NCI-H82 treated with DMSO at 0.1 percent for 48 hours (cell line): Measurements from ENCODE around the gene STK32A.

ENCODE experiments used
- DNase-seq: peaks from one replicate; lab custom pipeline; 2025; ENCODE audit not compliant: unreplicated experiment; lab: John Stamatoyannopoulos, UW

The STK32A gene

GRCh38 chr5:147388184-147389108 is 153.6 kb downstream of the STK32A start:
- no peak for DNase-seq

DNA sequence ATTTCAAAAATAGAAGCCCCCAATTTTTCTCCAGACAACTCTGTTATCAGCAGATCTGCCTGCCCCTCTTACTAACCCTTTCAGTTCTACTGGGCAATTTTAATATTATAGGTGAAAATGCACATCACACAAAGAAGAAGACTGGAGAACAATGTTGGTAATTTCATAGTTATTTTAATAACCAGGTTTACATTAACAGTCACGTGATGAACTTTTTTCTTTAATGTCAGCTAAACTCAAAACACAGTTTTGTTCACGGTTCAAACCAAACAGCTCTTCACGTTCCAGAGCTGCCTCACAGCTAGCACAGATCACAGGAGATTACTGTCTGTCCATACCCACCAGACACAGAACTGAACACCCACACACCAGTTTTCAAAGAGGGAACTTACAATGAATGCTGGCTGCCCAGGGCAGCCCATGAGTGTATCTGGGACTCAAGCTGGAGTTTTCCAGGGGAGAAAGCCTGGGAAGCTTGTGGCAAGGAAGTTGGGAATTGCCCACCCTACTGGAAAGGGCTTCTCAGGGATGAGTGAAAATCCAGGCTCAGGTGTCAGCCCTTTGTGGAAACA is 155.9 kb downstream of the STK32A start:
- DNase-seq: no peak

- no peak for DNase-seq
Measured at GRCh38 chr5:147391781-147392180, 157.0 kb downstream of the STK32A start.

- no peak for DNase-seq
Measured at GRCh38 chr5:147393874-147394672, 159.2 kb downstream of the STK32A start.

GRCh38 chr5:147396070-147396823 is 161.4 kb downstream of the STK32A start:
- DNase-seq: no peak

DNA sequence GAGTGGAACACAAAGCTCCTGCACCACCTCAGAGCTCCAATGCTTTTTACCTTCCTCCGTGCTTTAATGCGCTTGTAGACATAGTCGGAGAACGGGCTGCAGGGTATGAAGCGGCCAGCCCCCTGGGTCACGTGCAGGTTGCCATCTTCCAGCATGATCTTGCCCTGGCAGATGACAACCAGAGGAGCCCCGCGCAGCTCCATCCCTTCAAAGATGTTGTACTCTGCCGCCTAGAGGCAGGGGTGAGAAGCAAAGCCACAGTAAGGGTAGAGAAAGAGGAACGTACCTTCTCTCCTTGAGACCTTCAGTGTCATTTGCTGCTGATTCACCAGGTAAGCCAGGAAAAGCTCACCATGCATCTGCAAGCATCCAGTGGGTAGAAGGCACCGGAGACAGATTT is 162.8 kb downstream of the STK32A start:
- no peak for DNase-seq

DNA sequence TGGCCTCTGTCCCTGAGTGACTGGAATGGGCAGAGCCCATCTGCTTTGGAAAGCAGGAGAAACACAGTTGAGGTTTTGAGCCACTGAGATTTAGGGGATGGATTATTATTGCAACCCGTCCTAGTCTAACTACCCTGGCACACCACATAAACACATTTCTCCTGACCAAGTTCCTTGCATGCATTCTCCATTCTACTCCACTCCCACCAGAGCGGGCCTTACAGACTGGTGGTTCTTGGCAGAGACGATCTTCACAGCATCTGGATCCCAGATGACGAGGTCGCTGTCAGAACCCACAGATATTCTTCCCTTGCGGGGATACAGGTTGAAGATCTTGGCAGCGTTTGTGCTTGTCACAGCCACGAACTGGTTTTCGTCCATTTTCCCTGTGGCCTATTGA is 164.0 kb downstream of the STK32A start:
- DNase-seq: no peak

- DNase-seq: no peak
Measured at GRCh38 chr5:147400126-147400809, 165.4 kb downstream of the STK32A start.

DNA sequence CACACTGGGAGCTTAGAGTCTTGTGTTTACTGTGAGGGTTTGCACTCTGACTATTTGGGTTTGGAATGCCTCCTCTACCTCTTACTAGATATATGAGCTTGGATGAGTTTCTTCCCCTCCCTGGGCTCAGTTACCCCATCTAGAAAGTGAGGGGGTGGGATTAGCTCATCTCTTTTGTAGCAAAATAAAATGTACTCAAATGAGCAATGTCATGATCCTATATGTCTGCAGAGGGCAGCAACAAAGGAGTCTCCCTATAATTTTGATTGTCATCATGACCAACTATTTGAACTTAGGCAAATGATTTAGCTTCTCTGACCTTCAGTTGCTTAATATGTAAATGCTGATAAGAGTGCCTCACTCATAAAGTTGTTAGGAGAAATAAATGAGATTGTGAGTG is 166.1 kb downstream of the STK32A start:
- no peak for DNase-seq

DNA sequence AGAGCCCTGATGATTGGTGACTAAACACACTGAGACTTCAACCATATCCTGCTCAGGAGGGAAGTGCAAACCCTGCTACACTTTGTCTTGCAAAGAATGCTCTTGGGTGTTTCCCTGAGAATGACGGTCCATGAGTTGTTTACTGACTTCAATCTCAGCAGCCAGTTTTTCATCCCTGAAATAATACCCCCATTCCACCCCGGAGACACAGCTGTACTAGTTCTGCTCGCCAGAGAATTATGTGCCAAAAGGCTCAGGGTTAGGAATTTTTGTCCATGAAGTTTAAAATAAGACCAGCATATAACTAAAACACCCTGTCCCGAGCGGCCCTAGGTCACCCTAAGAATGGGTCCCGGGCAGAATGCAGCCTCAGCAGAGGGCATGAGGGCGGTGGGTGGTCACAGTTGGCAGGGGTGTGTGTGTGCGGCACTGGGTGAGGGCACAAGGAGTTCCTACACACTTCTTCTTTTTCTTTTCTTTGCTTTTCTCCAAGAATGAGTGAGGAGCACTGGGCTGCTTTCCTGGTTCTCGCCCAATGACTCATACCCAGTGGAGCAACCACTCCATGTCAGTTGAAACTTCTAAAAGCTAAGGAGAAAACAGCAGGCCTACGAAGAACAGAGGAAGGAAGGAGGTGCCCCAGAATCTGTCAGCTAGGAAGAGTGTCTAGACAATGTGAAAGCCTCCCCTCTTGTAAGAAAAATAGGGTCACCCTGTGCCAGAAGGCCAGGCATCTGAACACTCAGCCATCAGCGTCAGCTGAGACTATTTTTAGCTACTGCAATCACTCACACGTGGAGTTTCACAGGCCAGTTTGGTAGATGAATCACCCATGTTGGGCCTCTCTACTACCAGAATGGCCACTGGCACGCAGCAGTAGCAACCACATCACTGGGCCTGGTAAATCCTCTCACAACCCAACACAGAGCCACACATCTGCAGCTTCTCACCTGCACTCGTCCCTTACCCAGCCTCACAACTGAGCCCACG is 169.1 kb downstream of the STK32A start:
- DNase-seq: no peak

DNA sequence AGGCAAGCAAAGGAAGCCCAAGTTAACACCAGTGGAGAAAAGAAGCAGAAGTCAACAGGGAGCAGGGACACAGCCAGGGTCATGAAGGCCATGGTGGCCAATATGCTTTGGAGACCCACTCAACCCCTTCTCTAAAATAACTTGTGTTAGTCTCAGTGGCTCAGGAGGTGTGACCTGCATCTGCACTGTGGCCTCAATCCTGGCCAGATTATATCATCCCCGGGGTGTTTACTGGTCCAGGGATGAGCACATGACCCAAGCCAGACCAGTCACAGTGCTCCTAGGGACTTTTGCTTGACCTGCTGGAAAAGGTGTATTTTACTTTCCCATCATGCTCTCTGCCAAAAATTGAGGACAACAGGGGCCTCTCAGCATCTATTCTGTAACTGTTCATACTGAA is 169.9 kb downstream of the STK32A start:
- no peak for DNase-seq

GRCh38 chr5:147406636-147407035 is 171.8 kb downstream of the STK32A start:
- no peak for DNase-seq

DNA sequence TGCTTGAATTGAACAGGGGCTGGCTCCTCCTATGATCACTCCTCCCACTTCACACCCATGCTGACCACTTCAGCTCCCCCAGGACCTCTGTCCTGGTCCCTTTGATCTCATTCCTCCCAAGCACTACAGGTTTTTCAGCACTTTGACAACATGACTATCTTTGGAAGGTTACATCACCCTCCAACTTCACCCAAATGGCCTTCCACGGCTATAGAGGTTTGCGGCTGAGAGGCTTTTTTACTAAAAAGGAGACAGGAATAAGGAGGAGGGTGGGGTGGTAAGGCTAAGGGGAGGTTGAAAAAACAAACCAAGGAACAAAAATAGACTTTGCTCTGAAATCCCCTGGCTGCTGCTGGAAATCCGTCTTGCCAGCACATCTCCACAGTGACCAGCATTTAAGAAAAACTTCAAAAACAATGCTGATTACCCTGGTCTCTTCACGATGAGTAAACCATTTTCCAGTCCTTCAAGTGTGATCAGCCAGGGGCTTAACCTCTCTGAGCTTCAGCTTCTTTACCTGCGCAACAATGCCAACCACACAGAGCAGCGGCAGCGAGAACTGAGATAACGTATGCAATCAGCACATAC is 172.4 kb downstream of the STK32A start:
- no peak for DNase-seq

GRCh38 chr5:147408980-147409379 is 174.2 kb downstream of the STK32A start:
- DNase-seq: no peak

DNA sequence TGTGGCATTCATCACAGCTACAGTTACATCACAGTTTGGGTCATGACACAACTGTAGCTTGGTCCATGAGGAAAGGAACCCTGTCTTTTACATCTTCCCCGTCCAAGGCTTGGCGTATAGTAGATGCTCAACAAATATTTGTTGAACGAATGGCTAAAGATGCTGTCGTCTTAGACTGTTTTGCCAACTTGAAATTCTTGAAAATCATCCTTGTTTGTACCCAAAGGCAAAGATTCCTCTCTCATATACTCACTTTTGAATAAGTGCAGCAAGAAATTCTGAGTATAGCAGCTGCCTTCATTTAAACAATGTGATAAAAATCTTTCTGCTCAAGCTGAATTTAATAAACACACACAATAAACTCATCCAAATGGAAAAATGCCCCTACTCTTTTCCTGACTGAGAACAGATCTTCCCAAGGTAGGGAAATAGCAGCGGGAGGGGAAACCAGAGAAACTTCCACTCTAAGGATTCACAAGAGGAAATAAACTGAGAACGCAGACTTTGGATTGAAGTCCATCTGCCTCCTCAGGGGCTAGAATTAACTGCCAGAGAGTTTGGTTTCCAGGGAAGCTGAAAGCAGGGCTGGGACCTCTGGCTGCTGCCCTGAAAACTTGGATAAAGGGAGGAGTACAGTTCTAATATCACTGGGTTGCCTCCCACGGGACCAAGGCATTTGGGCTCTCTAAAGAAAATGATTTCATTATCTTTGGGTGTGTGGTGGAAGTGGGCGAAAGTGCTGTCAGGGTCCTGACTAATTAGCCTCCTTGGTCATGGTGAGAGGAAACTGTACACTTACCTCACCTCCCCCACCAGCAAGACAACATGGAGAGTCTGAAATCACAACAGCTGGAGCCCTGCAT is 175.9 kb downstream of the STK32A start:
- DNase-seq: no peak

- no peak for DNase-seq
Measured at GRCh38 chr5:147411359-147412319, 176.8 kb downstream of the STK32A start.

DNA sequence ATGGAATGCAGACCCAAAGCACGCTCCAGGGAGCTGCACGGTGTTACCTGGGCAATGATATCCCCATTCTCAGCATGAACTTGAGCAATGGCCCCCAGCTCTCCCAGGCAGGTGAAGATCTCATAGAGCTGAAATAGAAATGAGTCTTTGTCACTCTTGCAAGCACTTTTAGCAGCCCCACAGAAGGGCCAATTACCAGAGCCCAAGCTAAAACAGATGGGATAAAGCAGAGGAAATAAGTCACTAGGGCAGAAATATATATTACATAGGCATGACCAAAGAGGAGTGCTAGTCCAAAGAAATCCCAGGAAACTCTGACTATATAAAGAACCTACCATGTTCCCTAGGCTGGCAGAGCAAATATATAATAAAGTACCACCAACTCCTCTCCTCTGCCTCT is 177.7 kb downstream of the STK32A start:
- no peak for DNase-seq
